ENCODE measurements around the gene TMED7.

GRCh38 chr5:115636008-115636407 is 10.2 kb upstream of the TMED7 start:
- TF ChIP-seq CTCF (IDR thresholded peaks at IDR 0.05; ENCODE audit: low read depth, low read length, missing input control) (no peak), ZBTB33 (IDR thresholded peaks at IDR 0.05) (no peak), YY1 (IDR thresholded peaks at IDR 0.05) (no peak), SP1 (IDR thresholded peaks at IDR 0.05) (no peak)
